KMS-11 (cell line): ENCODE results near the gene AZIN2.

ENCODE experiments used
- H2AFZ ChIP-seq: fragments of 200-600 bp; sonication (generic); 2 replicates; pipeline ENCODE4 v1.6.1; 2016; ENCODE audit warnings: antibody characterized with exemption, mixed run types, low read depth
- H3K27ac ChIP-seq: fragments of 200-600 bp; sonication (generic); 2 replicates; pipeline ENCODE4 v1.6.1; 2016; ENCODE audit warnings: mild to moderate bottlenecking, mixed run types
- H3K27me3 ChIP-seq: fragments of 200-600 bp; sonication (generic); 2 replicates; pipeline ENCODE4 v1.6.1; 2017; ENCODE audit warnings: mild to moderate bottlenecking, low read depth, mixed run types, moderate library complexity; ENCODE audit not compliant: insufficient read depth
- H3K36me3 ChIP-seq: fragments of 200-600 bp; sonication (generic); 2 replicates; pipeline ENCODE4 v1.6.1; 2017; ENCODE audit warnings: mild to moderate bottlenecking, mixed run types; ENCODE audit not compliant: insufficient read depth
- H3K4me1 ChIP-seq: fragments of 200-600 bp; sonication (generic); 2 replicates; pipeline ENCODE4 v1.6.1; 2016; ENCODE audit warnings: mild to moderate bottlenecking, low read depth, mixed run types; ENCODE audit not compliant: poor library complexity, severe bottlenecking
- H3K4me2 ChIP-seq: fragments of 200-600 bp; sonication (generic); 2 replicates; pipeline ENCODE4 v1.7.0; 2016; ENCODE audit warnings: mild to moderate bottlenecking, mixed run types
- H3K4me3 ChIP-seq: fragments of 200-600 bp; sonication (generic); IDR thresholded peaks from 2 replicates; pipeline ENCODE4 v1.6.1; 2017; ENCODE audit warnings: low read depth, low read length, mixed read lengths; ENCODE audit not compliant: insufficient read depth
- H3K79me2 ChIP-seq: fragments of 200-600 bp; sonication (generic); 2 replicates; pipeline ENCODE4 v1.6.1; 2016; ENCODE audit warnings: low read depth, mixed run types; ENCODE audit not compliant: insufficient read depth
- H3K9ac ChIP-seq: fragments of 200-600 bp; sonication (generic); 2 replicates; pipeline ENCODE4 v1.6.1; 2016; ENCODE audit warnings: mild to moderate bottlenecking, mixed run types
- H4K20me1 ChIP-seq: fragments of 200-600 bp; sonication (generic); 2 replicates; pipeline ENCODE4 v1.6.1; 2016; ENCODE audit warnings: mild to moderate bottlenecking, mixed run types; ENCODE audit not compliant: insufficient read depth
- TF ChIP-seq, protein P1 (sequence below): fragments of 200-600 bp; sonication (generic); conservative IDR thresholded peaks from 2 replicates; pipeline ENCODE4 v1.6.1; 2017; ENCODE audit warnings: low read depth, mild to moderate bottlenecking, antibody characterized with exemption, low read length, moderate library complexity, mixed read lengths

Gene AZIN2

DNA sequence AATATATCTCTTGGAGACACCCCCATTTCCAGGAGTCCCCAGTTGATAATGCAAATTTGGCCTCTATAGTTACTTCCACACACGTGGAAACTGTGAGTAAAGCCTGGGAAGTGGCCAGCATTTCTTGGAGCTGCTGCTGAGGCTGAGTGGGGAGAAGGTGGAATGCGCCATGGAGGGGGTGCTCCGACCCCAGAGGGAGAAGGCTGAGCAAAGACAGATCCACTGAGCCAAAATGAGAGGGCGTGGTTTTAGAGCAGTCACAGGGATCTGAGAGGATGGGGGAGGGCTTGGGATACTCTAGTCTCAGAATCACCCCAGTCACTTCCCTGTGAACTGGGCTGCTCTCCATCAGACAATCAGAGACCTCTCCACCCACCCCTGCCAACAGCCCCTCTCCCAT is 62.2 kb downstream of the AZIN2 start:
- H3K9ac ChIP-seq, result no peak overlapping the region
- no peaks in the 10 kb centered on the region for H3K36me3 ChIP-seq
- H3K79me2 ChIP-seq, result no peaks in the 10 kb centered on the region
- no peak overlapping the region for H3K27ac ChIP-seq
- no peaks in the 10 kb centered on the region for H3K27me3 ChIP-seq
- no peaks in the 10 kb centered on the region for H4K20me1 ChIP-seq
- TF ChIP-seq, protein P1, sequence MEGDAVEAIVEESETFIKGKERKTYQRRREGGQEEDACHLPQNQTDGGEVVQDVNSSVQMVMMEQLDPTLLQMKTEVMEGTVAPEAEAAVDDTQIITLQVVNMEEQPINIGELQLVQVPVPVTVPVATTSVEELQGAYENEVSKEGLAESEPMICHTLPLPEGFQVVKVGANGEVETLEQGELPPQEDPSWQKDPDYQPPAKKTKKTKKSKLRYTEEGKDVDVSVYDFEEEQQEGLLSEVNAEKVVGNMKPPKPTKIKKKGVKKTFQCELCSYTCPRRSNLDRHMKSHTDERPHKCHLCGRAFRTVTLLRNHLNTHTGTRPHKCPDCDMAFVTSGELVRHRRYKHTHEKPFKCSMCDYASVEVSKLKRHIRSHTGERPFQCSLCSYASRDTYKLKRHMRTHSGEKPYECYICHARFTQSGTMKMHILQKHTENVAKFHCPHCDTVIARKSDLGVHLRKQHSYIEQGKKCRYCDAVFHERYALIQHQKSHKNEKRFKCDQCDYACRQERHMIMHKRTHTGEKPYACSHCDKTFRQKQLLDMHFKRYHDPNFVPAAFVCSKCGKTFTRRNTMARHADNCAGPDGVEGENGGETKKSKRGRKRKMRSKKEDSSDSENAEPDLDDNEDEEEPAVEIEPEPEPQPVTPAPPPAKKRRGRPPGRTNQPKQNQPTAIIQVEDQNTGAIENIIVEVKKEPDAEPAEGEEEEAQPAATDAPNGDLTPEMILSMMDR, result no peak
- no peaks in the 10 kb centered on the region for H3K4me1 ChIP-seq
- H2AFZ ChIP-seq, result no peak overlapping the region
- no peak overlapping the region for H3K4me2 ChIP-seq
- no peak overlapping the region for H3K4me3 ChIP-seq

DNA sequence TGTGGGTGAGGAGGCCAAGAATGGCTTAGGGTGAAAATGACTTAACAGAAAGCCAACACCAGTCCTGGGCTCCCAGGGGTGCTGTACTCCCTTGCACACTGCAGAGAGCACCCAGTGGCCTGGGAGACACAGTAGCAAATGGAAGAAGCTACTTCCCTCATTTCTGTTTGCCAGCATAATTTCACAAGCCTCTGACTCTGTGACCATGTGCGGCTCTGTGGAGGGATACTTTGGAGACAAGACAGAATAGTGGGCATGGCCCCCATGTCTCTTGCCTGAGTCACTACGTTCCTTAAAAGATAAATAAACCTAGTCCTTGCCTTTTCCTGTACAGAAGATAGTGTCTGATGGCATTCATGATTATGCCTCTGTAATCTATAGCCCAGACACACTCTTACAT is 62.7 kb downstream of the AZIN2 start:
- no peak overlapping the region for H3K4me2 ChIP-seq
- H4K20me1 ChIP-seq, result no peaks in the 10 kb centered on the region
- H3K9ac ChIP-seq, result no peak overlapping the region
- H2AFZ ChIP-seq, result no peak overlapping the region
- H3K36me3 ChIP-seq, result no peaks in the 10 kb centered on the region
- H3K4me1 ChIP-seq, result no peaks in the 10 kb centered on the region
- TF ChIP-seq, protein P1, result no peak
- H3K4me3 ChIP-seq, result no peak overlapping the region
- no peaks in the 10 kb centered on the region for H3K79me2 ChIP-seq
- H3K27me3 ChIP-seq, result no peaks in the 10 kb centered on the region
- H3K27ac ChIP-seq, result no peak overlapping the region

DNA sequence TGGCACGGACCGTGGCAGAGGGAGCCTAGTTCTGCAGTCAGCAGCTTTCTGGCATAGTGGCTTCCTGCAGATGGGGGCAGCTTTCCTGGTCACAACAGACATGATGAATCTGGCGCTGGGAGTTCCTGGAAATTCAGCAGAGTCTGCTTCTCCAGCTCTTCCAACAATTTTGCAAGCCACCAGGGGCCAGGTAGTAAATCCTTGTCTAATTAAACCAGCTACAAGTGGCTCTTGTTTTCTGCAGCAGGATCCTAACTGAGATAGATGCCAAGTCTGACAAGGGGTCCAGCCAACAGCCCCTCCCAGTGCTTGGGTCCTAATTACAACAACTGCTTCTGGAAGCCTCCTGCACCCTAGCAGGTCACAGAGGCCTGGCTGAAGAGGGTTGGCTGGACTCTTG is 65.0 kb downstream of the AZIN2 start:
- Histone ChIP-seq H3K4me1 (no peaks in the 10 kb centered on the region), H3K27me3 (no peaks in the 10 kb centered on the region), H2AFZ (no peak overlapping the region), H3K9ac (no peak overlapping the region), H3K4me2 (no peak overlapping the region), H3K79me2 (no peaks in the 10 kb centered on the region), H4K20me1 (no peaks in the 10 kb centered on the region), H3K27ac (no peak overlapping the region), H3K4me3 (no peak overlapping the region), H3K36me3 (no peaks in the 10 kb centered on the region)
- TF ChIP-seq, protein P1, result no peak

DNA sequence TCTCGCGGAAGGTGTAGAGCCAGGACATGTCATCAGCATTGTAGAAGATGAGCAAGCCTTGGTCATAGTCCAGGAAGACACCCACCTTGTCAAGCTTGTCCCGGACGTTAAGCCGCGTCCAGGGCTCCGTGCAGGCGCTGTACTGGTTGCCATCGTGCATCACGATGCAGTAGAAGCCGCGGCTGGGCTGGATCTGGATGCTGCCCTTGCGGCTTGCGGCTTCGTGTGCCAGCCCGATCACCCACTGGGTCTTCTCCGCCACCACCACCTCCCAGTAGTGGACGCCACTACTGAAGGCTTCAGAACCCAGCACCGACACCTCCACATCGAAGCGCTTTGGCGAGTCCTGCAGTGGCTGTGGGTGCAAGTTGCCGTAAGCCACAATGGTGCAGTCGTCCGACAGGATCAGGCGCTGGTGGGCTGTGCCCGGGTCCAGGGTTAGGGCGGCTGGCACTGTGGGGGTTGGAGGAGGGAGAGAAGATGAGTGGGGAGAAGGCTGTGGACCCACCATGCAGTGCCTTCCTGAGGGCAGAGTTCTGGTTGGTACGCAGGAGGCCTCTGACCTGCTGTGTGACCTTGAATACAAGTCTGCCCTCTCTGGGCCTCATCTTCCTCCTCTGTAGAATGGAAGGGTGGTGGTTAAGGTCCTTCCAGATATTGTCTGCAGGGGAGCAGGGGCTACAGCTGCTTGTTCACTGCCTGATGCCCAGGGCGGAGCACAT is 66.5 kb downstream of the AZIN2 start:
- Histone ChIP-seq H3K36me3 (no peaks in the 10 kb centered on the region), H3K27ac (no peak overlapping the region), H3K4me1 (no peaks in the 10 kb centered on the region), H3K4me2 (no peak overlapping the region), H2AFZ (no peak overlapping the region), H3K27me3 (no peaks in the 10 kb centered on the region), H3K4me3 (no peak overlapping the region), H3K9ac (no peak overlapping the region), H4K20me1 (no peaks in the 10 kb centered on the region), H3K79me2 (no peaks in the 10 kb centered on the region)
- TF ChIP-seq, protein P1, result no peak
